ENCODE results near the gene KCND3.

KCND3 gene

GRCh38 chr1:111967886-111968285 lies 21.6 kb downstream of the KCND3 start:
- Histone ChIP-seq H2AFZ (ENCODE audit: low read length) (no peak overlapping the region), H3K4me1 (ENCODE audit: insufficient read depth, low read length, severe bottlenecking) (no peaks in the 10 kb centered on the region), H3K9me2 (ENCODE audit: low read depth, low read length) (no peaks in the 10 kb centered on the region), H3K36me3 (ENCODE audit: insufficient read depth, low read length) (no peaks in the 10 kb centered on the region), H3K79me2 (ENCODE audit: insufficient read depth, low read length) (no peaks in the 10 kb centered on the region), H3K9me3 (ENCODE audit: low read length) (no peaks in the 10 kb centered on the region), H3K4me3 (ENCODE audit: low read depth, low read length, poor library complexity, severe bottlenecking) (no peak overlapping the region), H3K27me3 (ENCODE audit: insufficient read depth, low read length) (no peaks in the 10 kb centered on the region), H3K4me2 (ENCODE audit: low read length) (no peak overlapping the region), H3K9ac (ENCODE audit: low read length) (no peak overlapping the region), H3K27ac (ENCODE audit: low read depth, low read length, poor library complexity, severe bottlenecking) (no peak overlapping the region), H4K20me1 (ENCODE audit: insufficient read depth, low read length) (no peaks in the 10 kb centered on the region), H3F3A (ENCODE audit: insufficient read depth, low read length) (no peaks in the 10 kb centered on the region)
- TF ChIP-seq EZH2 (IDR thresholded peaks at IDR 0.05; ENCODE audit: borderline replicate concordance, low read length), result no peak
- TF ChIP-seq CTCF (IDR thresholded peaks at IDR 0.05; ENCODE audit: low read length), result no peak

GRCh38 chr1:111967067-111967690 lies 22.3 kb downstream of the KCND3 start:
- no peaks in the 10 kb centered on the region for H3K4me1 ChIP-seq (ENCODE audit: insufficient read depth, low read length, severe bottlenecking)
- no peak overlapping the region for H3K4me2 ChIP-seq (ENCODE audit: low read length)
- no peaks in the 10 kb centered on the region for H3K9me2 ChIP-seq (ENCODE audit: low read depth, low read length)
- no peaks in the 10 kb centered on the region for H3K9me3 ChIP-seq (ENCODE audit: low read length)
- no peak overlapping the region for H3K27ac ChIP-seq (ENCODE audit: low read depth, low read length, poor library complexity, severe bottlenecking)
- H4K20me1 ChIP-seq (ENCODE audit: insufficient read depth, low read length), result no peaks in the 10 kb centered on the region
- H2AFZ ChIP-seq (ENCODE audit: low read length), result no peak overlapping the region
- no peaks in the 10 kb centered on the region for H3K27me3 ChIP-seq (ENCODE audit: insufficient read depth, low read length)
- H3K79me2 ChIP-seq (ENCODE audit: insufficient read depth, low read length), result no peaks in the 10 kb centered on the region
- no peak overlapping the region for H3K4me3 ChIP-seq (ENCODE audit: low read depth, low read length, poor library complexity, severe bottlenecking)
- H3F3A ChIP-seq (ENCODE audit: insufficient read depth, low read length), result no peaks in the 10 kb centered on the region
- TF ChIP-seq EZH2 (IDR thresholded peaks at IDR 0.05; ENCODE audit: borderline replicate concordance, low read length) (no peak), CTCF (IDR thresholded peaks at IDR 0.05; ENCODE audit: low read length) (no peak)
- no peak overlapping the region for H3K9ac ChIP-seq (ENCODE audit: low read length)
- no peaks in the 10 kb centered on the region for H3K36me3 ChIP-seq (ENCODE audit: insufficient read depth, low read length)

GRCh38 chr1:111965781-111966443 lies 23.6 kb downstream of the KCND3 start:
- H3F3A ChIP-seq (ENCODE audit: insufficient read depth, low read length), result no peaks in the 10 kb centered on the region
- no peaks in the 10 kb centered on the region for H3K9me3 ChIP-seq (ENCODE audit: low read length)
- H3K4me2 ChIP-seq (ENCODE audit: low read length), result no peak overlapping the region

More at GRCh38 chr1:111965781-111966443, 23.6 kb downstream of the KCND3 start:
- H3K9ac ChIP-seq (ENCODE audit: low read length), result no peak overlapping the region
- no peaks in the 10 kb centered on the region for H3K9me2 ChIP-seq (ENCODE audit: low read depth, low read length)
- H3K4me3 ChIP-seq (ENCODE audit: low read depth, low read length, poor library complexity, severe bottlenecking), result no peak overlapping the region
- no peaks in the 10 kb centered on the region for H3K79me2 ChIP-seq (ENCODE audit: insufficient read depth, low read length)
- no peaks in the 10 kb centered on the region for H3K4me1 ChIP-seq (ENCODE audit: insufficient read depth, low read length, severe bottlenecking)
- no peaks in the 10 kb centered on the region for H3K36me3 ChIP-seq (ENCODE audit: insufficient read depth, low read length)
- no peaks in the 10 kb centered on the region for H3K27me3 ChIP-seq (ENCODE audit: insufficient read depth, low read length)
- no peaks in the 10 kb centered on the region for H4K20me1 ChIP-seq (ENCODE audit: insufficient read depth, low read length)
- no peak overlapping the region for H3K27ac ChIP-seq (ENCODE audit: low read depth, low read length, poor library complexity, severe bottlenecking)
- no peak for TF ChIP-seq CTCF (IDR thresholded peaks at IDR 0.05; ENCODE audit: low read length)
- TF ChIP-seq EZH2 (IDR thresholded peaks at IDR 0.05; ENCODE audit: borderline replicate concordance, low read length), result no peak
- no peak overlapping the region for H2AFZ ChIP-seq (ENCODE audit: low read length)
